Retinal pigment epithelial cell (primary cell): ENCODE results near the gene ANKRD63.

Experiments
- DNase-seq: peaks from one replicate; pipeline ENCODE4 v3.0.0-alpha.2; 2010; ENCODE audit warnings: low read depth
- H3K4me3 ChIP-seq: 2 replicates; pipeline ENCODE4 v1.5.1; 2011; ENCODE audit warnings: mild to moderate bottlenecking, low read length, control low read depth, moderate library complexity
- TF ChIP-seq, protein P1 (sequence below): conservative IDR thresholded peaks from 2 replicates; pipeline ENCODE4 v1.5.1; 2011; ENCODE audit warnings: low read depth, low read length, control low read depth, inconsistent platforms

The ANKRD63 gene

DNA sequence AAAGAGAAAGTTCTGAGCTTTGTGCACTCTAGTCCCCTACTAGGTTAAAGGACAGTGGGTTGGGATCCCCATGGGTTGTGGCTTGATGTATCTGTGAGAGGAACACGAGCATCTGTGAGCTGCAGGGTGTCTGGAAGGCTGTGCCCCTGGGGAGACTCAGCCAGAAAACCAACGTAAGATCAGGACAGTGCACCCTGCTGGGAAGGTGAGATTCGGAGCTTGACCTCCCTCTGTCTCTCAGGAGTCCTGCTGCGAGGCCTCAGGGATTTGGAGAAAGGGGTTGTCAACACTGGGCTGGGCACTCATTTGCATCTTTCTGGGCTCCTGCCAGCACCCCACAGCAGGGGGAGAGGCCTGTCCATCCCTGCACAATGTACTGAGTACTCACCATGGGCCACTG lies 15.2 kb downstream of the ANKRD63 start:
- H3K4me3 ChIP-seq, result no peak overlapping the region
- DNase-seq, result no peak
- TF ChIP-seq, protein P1, sequence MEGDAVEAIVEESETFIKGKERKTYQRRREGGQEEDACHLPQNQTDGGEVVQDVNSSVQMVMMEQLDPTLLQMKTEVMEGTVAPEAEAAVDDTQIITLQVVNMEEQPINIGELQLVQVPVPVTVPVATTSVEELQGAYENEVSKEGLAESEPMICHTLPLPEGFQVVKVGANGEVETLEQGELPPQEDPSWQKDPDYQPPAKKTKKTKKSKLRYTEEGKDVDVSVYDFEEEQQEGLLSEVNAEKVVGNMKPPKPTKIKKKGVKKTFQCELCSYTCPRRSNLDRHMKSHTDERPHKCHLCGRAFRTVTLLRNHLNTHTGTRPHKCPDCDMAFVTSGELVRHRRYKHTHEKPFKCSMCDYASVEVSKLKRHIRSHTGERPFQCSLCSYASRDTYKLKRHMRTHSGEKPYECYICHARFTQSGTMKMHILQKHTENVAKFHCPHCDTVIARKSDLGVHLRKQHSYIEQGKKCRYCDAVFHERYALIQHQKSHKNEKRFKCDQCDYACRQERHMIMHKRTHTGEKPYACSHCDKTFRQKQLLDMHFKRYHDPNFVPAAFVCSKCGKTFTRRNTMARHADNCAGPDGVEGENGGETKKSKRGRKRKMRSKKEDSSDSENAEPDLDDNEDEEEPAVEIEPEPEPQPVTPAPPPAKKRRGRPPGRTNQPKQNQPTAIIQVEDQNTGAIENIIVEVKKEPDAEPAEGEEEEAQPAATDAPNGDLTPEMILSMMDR, result no peak

DNA sequence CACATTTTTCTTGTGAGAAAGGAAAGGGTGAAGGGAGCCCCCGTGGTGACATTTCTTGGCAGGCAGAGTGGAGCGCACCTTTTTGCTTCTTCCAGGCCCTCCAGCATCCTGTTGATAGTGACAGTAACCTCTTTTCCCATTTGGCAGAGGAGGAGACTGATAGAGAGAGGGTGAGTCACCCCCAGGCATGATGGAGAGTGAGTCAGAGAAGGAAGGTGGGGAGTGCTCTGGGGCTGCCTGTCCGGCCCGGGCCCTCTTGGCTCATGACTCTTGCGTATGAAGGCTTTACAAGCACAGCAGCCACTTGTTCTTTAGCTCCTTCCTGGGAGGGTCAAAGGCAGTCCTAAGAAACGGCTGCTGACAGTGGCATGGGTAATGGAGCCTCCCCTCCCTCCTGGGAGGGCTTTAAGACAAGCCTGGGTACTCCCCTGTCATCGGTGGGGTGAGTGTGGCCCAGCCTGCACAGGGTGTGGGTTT lies 16.0 kb downstream of the ANKRD63 start:
- peak; percentile 96 for DNase-seq
- H3K4me3 ChIP-seq, result no peak overlapping the region
- TF ChIP-seq, protein P1, result no peak

DNA sequence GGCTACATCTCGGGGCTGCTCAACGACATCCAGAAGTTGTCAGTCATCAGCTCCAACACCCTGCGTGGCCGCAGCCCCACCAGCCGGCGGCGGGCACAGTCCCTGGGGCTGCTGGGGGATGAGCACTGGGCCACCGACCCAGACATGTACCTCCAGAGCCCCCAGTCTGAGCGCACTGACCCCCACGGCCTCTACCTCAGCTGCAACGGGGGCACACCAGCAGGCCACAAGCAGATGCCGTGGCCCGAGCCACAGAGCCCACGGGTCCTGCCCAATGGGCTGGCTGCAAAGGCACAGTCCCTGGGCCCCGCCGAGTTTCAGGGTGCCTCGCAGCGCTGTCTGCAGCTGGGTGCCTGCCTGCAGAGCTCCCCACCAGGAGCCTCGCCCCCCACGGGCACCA lies 17.0 kb downstream of the ANKRD63 start:
- H3K4me3 ChIP-seq, result no peak overlapping the region
- TF ChIP-seq, protein P1, result no peak
- no peak for DNase-seq

DNA sequence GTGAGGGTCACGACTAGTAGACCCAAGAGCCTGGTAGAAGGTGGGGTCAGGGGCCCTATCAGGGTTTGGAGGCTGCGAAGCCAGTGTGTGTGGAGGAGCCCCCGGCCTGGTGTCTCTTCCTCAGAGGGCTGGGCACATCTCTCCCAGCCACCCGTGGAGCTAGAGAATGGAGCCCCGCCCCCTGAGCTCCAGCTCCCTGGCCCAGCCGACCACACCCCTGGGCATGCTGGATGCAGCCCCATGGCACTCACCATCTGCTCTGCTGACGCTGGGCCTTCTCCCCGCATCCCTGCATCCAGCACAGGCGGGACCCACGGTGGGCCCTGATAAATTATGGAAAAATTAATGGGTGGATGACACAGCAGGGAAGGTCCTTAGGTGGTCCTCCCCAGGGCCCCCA lies 17.5 kb downstream of the ANKRD63 start:
- TF ChIP-seq, protein P1, result no peak
- no peak for DNase-seq
- no peak overlapping the region for H3K4me3 ChIP-seq

DNA sequence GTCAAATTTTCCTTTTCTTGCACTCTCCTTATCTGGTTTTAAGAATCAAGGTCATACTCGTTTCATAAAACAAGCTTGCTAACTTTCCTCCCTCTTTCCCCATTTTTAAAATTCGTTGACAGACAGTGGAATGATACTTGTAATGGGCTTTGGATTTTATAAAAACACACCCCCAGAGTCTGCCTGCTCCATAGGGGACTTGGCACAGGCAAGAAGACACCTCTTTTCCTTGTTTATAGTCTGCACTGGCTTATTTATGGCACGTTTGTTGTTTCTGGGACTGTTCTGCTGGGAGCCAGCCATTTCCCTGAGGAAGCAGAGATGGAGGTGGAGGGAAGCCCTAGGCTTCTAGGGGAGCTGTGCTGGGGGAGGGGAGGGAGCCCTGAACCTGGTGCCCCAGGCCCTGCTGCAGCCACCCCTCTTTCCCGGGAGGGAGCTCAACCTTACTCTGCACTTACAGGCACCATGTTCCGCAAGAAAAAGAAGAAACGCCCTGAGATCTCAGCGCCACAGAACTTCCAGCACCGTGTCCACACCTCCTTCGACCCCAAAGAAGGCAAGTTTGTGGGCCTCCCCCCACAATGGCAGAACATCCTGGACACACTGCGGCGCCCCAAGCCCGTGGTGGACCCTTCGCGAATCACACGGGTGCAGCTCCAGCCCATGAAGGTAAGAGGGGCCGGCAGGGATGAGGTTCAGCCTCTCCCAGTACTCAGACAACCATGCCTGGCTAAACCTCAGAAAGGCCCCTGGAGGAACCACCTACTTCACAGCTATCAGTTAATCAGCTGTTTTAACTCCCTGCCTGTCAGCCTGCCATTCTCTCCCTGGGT lies 18.3 kb downstream of the ANKRD63 start:
- TF ChIP-seq, protein P1, result no peak
- H3K4me3 ChIP-seq, result no peak overlapping the region
- DNase-seq, result no peak

DNA sequence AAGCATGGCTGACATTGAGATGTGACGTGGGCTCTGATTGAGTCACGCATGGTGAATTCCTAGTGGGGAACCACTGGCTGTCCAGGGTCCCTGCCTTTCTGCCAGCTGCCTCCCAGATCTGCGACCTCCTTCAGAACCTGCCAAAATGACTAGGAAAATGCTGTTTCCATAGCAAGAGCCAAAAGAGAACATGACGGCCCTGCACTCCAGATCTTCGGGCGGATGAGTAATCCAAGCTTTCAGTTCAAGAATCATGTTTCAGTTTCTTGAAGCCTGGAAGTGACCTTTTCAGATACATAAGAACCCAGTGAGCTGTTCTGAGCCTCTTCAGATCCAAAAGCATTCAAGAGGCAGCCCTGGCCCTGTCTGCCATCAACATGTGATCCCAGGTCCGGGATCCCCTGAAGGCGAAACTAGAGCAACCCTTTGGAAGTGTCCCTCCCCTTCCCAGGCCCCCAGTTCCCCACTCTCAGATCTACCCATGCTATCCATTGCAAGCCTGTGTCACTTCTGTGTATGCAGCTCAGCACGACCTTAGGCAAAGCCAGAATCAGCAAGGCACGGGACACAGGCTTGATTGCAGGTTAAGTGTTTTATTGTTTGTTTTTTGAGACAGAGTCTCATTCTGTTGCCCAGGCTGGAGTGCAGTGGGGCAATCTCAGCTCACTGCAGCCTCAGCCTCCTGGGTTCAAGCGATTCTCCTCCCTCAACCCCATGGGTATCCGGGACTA lies 19.7 kb downstream of the ANKRD63 start:
- no peak for DNase-seq
- no peak overlapping the region for H3K4me3 ChIP-seq
- TF ChIP-seq, protein P1, result no peak
